Omental fat pad (tissue), 4 donors: ENCODE measurements around the gene RXFP4. TPM values are rescaled to one million over a fixed set of nuclear protein-coding genes. Genes with fewer than 3 reads are reported as not detected.

Source experiments
- ATAC-seq: fragments of 150-250 bp; one replicate; pipeline ENCODE4 v1.9.1; 2016; ENCODE audit warnings: mild to moderate bottlenecking, moderate library complexity; ENCODE audit not compliant: low FRiP score
- DNase-seq: peaks from one replicate; pipeline ENCODE4 v3.0.0-alpha.2; 2019; ENCODE audit warnings: low spot score
- total RNA-seq, 4 donors: library from RNA; depleted of rRNA; stranded (reverse); fragments of >200 nt; gene quantifications; one replicate each; pipeline ENCODE4 v1.1.0, GENCODE V29; 2016
- TF ChIP-seq, protein P1 (sequence below), 3 donors: fragments of 450-650 bp; IDR thresholded peaks; one replicate each; pipeline ENCODE4 v1.5.1; 2016 to 2017; ENCODE audit warnings: antibody characterized with exemption in 3 of 3, mild to moderate bottlenecking in 3 of 3, moderate library complexity in 2 of 3

RXFP4 gene
- total RNA-seq, 4 donors from 2014 or later, result not detected

- TF ChIP-seq, protein P1, sequence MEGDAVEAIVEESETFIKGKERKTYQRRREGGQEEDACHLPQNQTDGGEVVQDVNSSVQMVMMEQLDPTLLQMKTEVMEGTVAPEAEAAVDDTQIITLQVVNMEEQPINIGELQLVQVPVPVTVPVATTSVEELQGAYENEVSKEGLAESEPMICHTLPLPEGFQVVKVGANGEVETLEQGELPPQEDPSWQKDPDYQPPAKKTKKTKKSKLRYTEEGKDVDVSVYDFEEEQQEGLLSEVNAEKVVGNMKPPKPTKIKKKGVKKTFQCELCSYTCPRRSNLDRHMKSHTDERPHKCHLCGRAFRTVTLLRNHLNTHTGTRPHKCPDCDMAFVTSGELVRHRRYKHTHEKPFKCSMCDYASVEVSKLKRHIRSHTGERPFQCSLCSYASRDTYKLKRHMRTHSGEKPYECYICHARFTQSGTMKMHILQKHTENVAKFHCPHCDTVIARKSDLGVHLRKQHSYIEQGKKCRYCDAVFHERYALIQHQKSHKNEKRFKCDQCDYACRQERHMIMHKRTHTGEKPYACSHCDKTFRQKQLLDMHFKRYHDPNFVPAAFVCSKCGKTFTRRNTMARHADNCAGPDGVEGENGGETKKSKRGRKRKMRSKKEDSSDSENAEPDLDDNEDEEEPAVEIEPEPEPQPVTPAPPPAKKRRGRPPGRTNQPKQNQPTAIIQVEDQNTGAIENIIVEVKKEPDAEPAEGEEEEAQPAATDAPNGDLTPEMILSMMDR (IDR thresholded peaks at IDR 0.05), result no peak
- no peak for ATAC-seq
- no peak for DNase-seq
Observed at GRCh38 chr1:155960081-155960745, 18.8 kb downstream of the RXFP4 start.

- ATAC-seq (peak; percentile 81), DNase-seq (no peak)
- TF ChIP-seq, protein P1 (IDR thresholded peaks at IDR 0.05), result no peak
Observed at GRCh38 chr1:155961937-155962336, 20.5 kb downstream of the RXFP4 start.

DNA sequence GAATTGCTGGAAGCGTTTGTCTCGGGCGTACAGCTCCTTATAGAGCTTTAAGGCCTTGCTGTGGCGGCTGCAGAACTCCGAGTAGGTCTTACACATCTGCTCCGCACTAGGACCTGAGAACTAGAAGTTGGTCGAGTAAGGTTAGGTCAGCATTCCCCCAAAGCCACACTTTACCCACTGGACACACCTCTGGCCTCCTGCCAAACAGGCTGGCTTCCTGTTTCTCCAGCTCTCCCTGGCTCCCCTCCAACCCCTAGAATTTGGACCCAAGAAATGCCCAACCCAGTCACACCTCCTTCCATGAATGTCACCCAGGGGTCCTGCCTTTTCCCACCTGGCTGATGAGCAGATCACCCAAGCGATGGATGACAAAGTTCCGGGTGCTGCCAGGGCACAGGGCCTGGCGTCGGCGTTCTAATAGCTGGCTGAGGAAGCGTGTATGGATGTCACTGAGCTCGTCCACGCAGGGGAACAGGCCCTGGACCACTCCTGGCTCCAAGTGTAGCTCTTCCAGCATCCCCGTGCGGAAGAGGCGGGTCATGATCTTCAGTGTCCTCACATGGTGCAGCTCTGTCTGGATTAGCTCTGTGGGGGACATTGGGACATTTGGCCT lies 21.3 kb downstream of the RXFP4 start:
- no peak for ATAC-seq
- TF ChIP-seq, protein P1 (IDR thresholded peaks at IDR 0.05), result no peak
- no peak for DNase-seq

DNA sequence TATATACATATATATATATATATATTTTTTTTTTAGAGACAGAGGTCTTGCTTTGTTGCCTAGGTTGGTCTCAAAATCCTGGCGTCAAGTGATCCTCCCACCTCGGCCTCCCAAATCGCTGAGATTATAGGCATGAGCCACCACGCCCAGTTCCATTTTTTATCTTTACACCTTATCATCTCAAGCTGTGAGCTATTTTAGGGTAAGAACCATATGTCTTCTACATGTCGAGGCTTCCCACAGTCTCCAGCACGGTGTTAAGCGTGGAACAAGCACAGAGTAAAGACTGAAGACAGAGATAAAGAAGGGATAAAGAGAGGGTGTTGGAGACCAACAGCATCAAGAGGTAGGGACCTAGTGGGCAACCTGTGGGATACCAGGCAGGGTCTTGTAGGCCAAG lies 22.8 kb downstream of the RXFP4 start:
- no peak for ATAC-seq
- DNase-seq, result no peak
- TF ChIP-seq, protein P1 (IDR thresholded peaks at IDR 0.05), result no peak

DNA sequence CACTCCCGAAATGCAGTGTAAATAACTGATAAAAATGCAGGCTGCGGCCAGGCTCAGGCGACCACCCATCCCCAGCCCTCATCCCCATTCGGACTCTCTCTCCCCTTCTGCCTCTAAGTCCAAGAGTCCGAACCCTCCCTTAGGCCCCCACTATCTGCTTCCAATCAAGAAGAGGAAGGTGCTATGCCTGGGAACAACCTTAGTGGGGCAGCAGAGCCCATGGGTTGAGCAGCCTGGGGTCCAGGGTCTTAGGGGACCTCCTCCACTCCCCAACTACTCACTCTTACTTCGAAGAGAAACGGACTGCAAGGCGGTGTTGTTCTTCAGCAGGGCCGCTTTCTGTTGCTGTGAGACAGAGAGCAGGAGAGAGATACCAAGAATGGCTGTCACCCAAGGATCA lies 24.7 kb downstream of the RXFP4 start:
- DNase-seq (no peak), ATAC-seq (no peak)
- TF ChIP-seq, protein P1 (IDR thresholded peaks at IDR 0.05), result no peak

GRCh38 chr1:155966750-155967149 lies 25.3 kb downstream of the RXFP4 start:
- no peak for DNase-seq
- ATAC-seq, result no peak
- TF ChIP-seq, protein P1 (IDR thresholded peaks at IDR 0.05), result no peak
